HCT116 (cell line): ENCODE data around the gene NUDT16. TPM values are rescaled to one million over a fixed set of nuclear protein-coding genes. Genes with fewer than 3 reads are reported as not detected.

Source experiments
- ATAC-seq: fragments of 200-7000 bp; cut with Tn5 transposase; 2 replicates; pipeline ENCODE4 v1.9.1; 2020; ENCODE audit warnings: mild to moderate bottlenecking, moderate library complexity
- BruUV-seq: library from RNA; stranded (reverse); fragments of 400-500 nt; replicated peaks from 2 replicates; lab custom pipeline; 2021; lab: Mats Ljungman, UMichigan
- CTCF ChIA-PET: fragments of 300-600 bp; sonication (Branson Sonifier 250); formaldehyde crosslinking; loops from one replicate; lab custom pipeline; 2021; ENCODE audit warnings: antibody characterized with exemption; lab: Charles Lee
- POLR2A ChIA-PET: fragments of 300-600, 350-600 bp; sonication (Branson Sonifier 250); formaldehyde crosslinking; loops from one replicate; lab custom pipeline; 2021; ENCODE audit warnings: antibody characterized with exemption; lab: Charles Lee
- RAD21 ChIA-PET, 2 experiments: fragments of 300-600 bp; sonication (Branson Sonifier 250); formaldehyde crosslinking; loops; one replicate each; lab custom pipeline; 2023; ENCODE audit warnings: low total read pairs in 2 of 2; ENCODE audit not compliant: uncharacterized antibody in 2 of 2, unreplicated experiment in 2 of 2, low non-redundant PET in 1 of 2; lab: Charles Lee
- DNase-seq: peaks from one replicate; pipeline ENCODE4 v3.0.0-alpha.2; 2010; ENCODE audit warnings: low read depth, low spot score
- H2AFZ ChIP-seq: fragments of 200-600 bp; shearing (Covaris generic), sonication (generic); 2 replicates; pipeline ENCODE4 v1.6.1; 2017; ENCODE audit warnings: low read depth, mixed run types, mixed read lengths, antibody characterized with exemption, low read length; ENCODE audit not compliant: poor library complexity, severe bottlenecking
- H3K27ac ChIP-seq: 2 replicates; pipeline ENCODE4 v1.5.1; 2012; ENCODE audit warnings: low read depth, low read length
- H3K27me3 ChIP-seq: fragments of 200-600 bp; sonication (generic); 2 replicates; pipeline ENCODE4 v1.6.1; 2016; ENCODE audit warnings: mixed run types, low read length, mixed read lengths; ENCODE audit not compliant: insufficient read depth
- H3K36me3 ChIP-seq, 2 experiments: fragments of 200-500 bp in 1 of 2; fragments of 200-600 bp in 1 of 2; sonication (Bioruptor generic) in 1 of 2; sonication (generic) in 1 of 2; 2 replicates each; pipeline versions ENCODE4 v1.5.1 to v1.6.1; 2014 to 2016; ENCODE audit warnings: low read length in 2 of 2, inconsistent platforms in 1 of 2, mixed read lengths in 1 of 2, mixed run types in 1 of 2; ENCODE audit not compliant: insufficient read depth in 2 of 2, control insufficient read depth in 1 of 2
- H3K4me1 ChIP-seq, 2 experiments: fragments of 200-600 bp in 1 of 2; sonication (generic) in 1 of 2; 2 replicates each; pipeline versions ENCODE4 v1.5.1 to v1.6.1; 2012 to 2017; ENCODE audit warnings: low read length in 2 of 2, inconsistent platforms in 1 of 2, mild to moderate bottlenecking in 1 of 2, mixed read lengths in 1 of 2, mixed run types in 1 of 2, moderate library complexity in 1 of 2; ENCODE audit not compliant: insufficient read depth in 2 of 2, control insufficient read depth in 1 of 2
- H3K4me2 ChIP-seq: fragments of 200-600 bp; sonication (generic); 2 replicates; pipeline ENCODE4 v1.6.1; 2017; ENCODE audit warnings: mixed run types, low read length, mixed read lengths
- H3K4me3 ChIP-seq, 2 experiments: fragments of 200-600 bp in 1 of 2; sonication (generic) in 1 of 2; replicated peaks in 1 of 2; 2 replicates each; pipeline ENCODE4 v1.5.1; 2011 to 2016; ENCODE audit warnings: low read length in 2 of 2, control low read depth in 1 of 2, low read depth in 1 of 2, mild to moderate bottlenecking in 1 of 2, mixed read lengths in 1 of 2, mixed run types in 1 of 2
- H3K79me2 ChIP-seq: fragments of 200-600 bp; sonication (generic); 2 replicates; pipeline ENCODE4 v1.6.1; 2017; ENCODE audit warnings: mild to moderate bottlenecking, mixed run types, low read length, moderate library complexity, mixed read lengths; ENCODE audit not compliant: insufficient read depth
- H3K9ac ChIP-seq: fragments of 200-600 bp; sonication (generic); 2 replicates; pipeline ENCODE4 v1.6.1; 2016; ENCODE audit warnings: low read length, mixed read lengths
- H3K9me2 ChIP-seq: fragments of 200-600 bp; sonication (generic), shearing (Covaris generic); 2 replicates; pipeline ENCODE4 v1.6.1; 2017; ENCODE audit warnings: mixed run types, mild to moderate bottlenecking, moderate library complexity; ENCODE audit not compliant: insufficient read depth
- H3K9me3 ChIP-seq, 2 experiments: fragments of 200-500 bp in 1 of 2; fragments of 200-600 bp in 1 of 2; sonication (Bioruptor generic) in 1 of 2; sonication (generic) in 1 of 2; 2 replicates each; pipeline ENCODE4 v1.6.1; 2014 to 2017; ENCODE audit warnings: low read length in 2 of 2, mixed read lengths in 2 of 2, inconsistent platforms in 1 of 2, low read depth in 1 of 2, mild to moderate bottlenecking in 1 of 2, mixed run types in 1 of 2, moderate library complexity in 1 of 2; ENCODE audit not compliant: control insufficient read depth in 1 of 2, insufficient read depth in 1 of 2
- H4K20me1 ChIP-seq: fragments of 200-600 bp; sonication (generic), shearing (Covaris generic); 2 replicates; pipeline ENCODE4 v1.6.1; 2017; ENCODE audit warnings: mixed run types, mild to moderate bottlenecking, moderate library complexity; ENCODE audit not compliant: insufficient read depth
- CBX3 ChIP-seq: IDR thresholded peaks from 2 replicates; pipeline ENCODE4 v1.6.1; 2012; ENCODE audit warnings: low read depth
- CEBPB ChIP-seq: IDR thresholded peaks from 2 replicates; pipeline ENCODE4 v1.6.1; 2012; ENCODE audit warnings: low read depth
- ELF1 ChIP-seq: IDR thresholded peaks from 2 replicates; pipeline ENCODE4 v1.6.1; 2012; ENCODE audit warnings: low read depth, borderline replicate concordance
- EZH2phosphoT487 ChIP-seq: fragments of 200-600 bp; IDR thresholded peaks from 2 replicates; pipeline ENCODE4 v1.6.1; 2018; ENCODE audit warnings: antibody characterized with exemption, borderline replicate concordance
- RAD21 ChIP-seq: IDR thresholded peaks from 2 replicates; pipeline ENCODE4 v1.6.1; 2012; ENCODE audit warnings: low read depth, mild to moderate bottlenecking
- SIN3A ChIP-seq: IDR thresholded peaks from 2 replicates; pipeline ENCODE4 v1.6.1; 2012; ENCODE audit warnings: low read depth
- YY1 ChIP-seq: IDR thresholded peaks from 2 replicates; pipeline ENCODE4 v1.6.1; 2011; ENCODE audit warnings: low read length, low read depth, moderate library complexity, mild to moderate bottlenecking; ENCODE audit not compliant: insufficient replicate concordance; ENCODE audit errors: extremely low read depth
- ZNF274 ChIP-seq: fragments of 200-500 bp; sonication (Bioruptor generic); IDR thresholded peaks from 2 replicates; pipeline ENCODE4 v1.6.1; 2014; ENCODE audit warnings: mild to moderate bottlenecking, low read depth, low read length, inconsistent platforms
- intact Hi-C: fragments of 100-400 bp; cut with micrococcal nuclease; formaldehyde crosslinking; loops from 2 replicates; pipeline ENCODE4 v1.10.0; 2022
- total RNA-seq: library from RNA; stranded (reverse); gene quantifications from one replicate; pipeline ENCODE4 v1.2.1, GENCODE V29; 2021; ENCODE audit not compliant: unreplicated experiment
- TF ChIP-seq, protein P1 (sequence below): IDR thresholded peaks from 2 replicates; pipeline ENCODE4 v1.6.1; 2012; ENCODE audit warnings: low read depth

The NUDT16 gene
- total RNA-seq, 1 experiment from 2014 or later = 9.7 TPM

DNA sequence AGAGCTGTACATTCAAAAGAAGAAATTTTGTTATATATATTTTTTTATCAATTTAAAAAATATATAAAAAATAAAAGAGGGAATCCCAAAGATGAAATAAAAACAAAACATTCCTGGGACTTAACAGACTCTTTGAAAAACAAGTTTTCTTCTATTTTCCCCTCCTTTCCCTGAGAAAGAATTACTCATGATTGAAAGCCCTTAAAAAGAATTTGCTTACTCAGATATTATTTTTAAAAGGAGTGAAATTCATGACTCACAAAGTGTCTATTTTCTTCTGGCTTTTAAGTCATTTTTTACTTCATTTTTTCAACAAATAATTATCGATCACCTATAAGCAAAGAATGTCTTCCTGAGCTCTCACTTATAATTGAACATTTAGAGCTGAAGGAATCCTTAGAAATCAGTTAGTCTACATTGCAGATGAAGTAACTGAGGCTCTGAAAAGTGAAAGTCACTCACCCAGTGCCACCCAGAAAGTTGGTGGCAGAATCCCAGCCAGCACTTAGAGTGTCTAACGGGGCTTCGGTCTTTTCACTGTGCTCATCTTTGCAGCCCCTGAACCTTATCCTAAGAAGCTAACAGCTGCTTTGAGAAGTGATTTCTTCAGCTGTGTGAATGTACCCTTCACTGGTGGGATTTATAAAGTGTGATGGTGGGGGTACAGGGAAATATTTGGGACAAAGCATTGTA, 42.5 kb upstream of the NUDT16 start:
- no peaks in the 10 kb centered on the region for H3K4me1 ChIP-seq
- no peaks in the 10 kb centered on the region for H3K36me3 ChIP-seq
- no TSS peak for BruUV-seq
- no peak overlapping the region for H3K27ac ChIP-seq
- ATAC-seq (no peak), DNase-seq (no peak)
- no peak overlapping the region for H3K4me3 ChIP-seq
- H3K27me3 ChIP-seq = no peaks in the 10 kb centered on the region
- POLR2A ChIA-PET = interaction anchor here (0.8 kb wide), 1 partner anchor 15 kb away, joined by 3 read pairs; no protein-coding TSS in a partner anchor
- no peak overlapping the region for H3K9ac ChIP-seq
- RAD21 ChIA-PET = no interaction called here
- H3K79me2 ChIP-seq = no peaks in the 10 kb centered on the region
- intact Hi-C loops = no loop called here
- no peak overlapping the region for H3K4me2 ChIP-seq
- TF ChIP-seq SIN3A (no peak), CBX3 (no peak), ZNF274 (no peak), ELF1 (no peak), RAD21 (no peak), CEBPB (no peak), EZH2phosphoT487 (no peak), YY1 (no peak)
- TF ChIP-seq, protein P1, sequence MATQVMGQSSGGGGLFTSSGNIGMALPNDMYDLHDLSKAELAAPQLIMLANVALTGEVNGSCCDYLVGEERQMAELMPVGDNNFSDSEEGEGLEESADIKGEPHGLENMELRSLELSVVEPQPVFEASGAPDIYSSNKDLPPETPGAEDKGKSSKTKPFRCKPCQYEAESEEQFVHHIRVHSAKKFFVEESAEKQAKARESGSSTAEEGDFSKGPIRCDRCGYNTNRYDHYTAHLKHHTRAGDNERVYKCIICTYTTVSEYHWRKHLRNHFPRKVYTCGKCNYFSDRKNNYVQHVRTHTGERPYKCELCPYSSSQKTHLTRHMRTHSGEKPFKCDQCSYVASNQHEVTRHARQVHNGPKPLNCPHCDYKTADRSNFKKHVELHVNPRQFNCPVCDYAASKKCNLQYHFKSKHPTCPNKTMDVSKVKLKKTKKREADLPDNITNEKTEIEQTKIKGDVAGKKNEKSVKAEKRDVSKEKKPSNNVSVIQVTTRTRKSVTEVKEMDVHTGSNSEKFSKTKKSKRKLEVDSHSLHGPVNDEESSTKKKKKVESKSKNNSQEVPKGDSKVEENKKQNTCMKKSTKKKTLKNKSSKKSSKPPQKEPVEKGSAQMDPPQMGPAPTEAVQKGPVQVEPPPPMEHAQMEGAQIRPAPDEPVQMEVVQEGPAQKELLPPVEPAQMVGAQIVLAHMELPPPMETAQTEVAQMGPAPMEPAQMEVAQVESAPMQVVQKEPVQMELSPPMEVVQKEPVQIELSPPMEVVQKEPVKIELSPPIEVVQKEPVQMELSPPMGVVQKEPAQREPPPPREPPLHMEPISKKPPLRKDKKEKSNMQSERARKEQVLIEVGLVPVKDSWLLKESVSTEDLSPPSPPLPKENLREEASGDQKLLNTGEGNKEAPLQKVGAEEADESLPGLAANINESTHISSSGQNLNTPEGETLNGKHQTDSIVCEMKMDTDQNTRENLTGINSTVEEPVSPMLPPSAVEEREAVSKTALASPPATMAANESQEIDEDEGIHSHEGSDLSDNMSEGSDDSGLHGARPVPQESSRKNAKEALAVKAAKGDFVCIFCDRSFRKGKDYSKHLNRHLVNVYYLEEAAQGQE = no peak
- no peak overlapping the region for H2AFZ ChIP-seq
- H3K9me2 ChIP-seq = no peaks in the 10 kb centered on the region
- no peaks in the 10 kb centered on the region for H4K20me1 ChIP-seq
- CTCF ChIA-PET = no interaction called here
- H3K9me3 ChIP-seq = no peaks in the 10 kb centered on the region
